Measurements from ENCODE around the gene MYOF. TPM values are rescaled to one million over a fixed set of nuclear protein-coding genes. Genes with fewer than 3 reads are reported as not detected.

MYOF gene
- total and polyA plus RNA-seq, 9 of the 15 experiments (the other 6 are each of a cell fraction or from before 2014, with no cell fraction given): 0.06 to 0.27 TPM; not detected in 7

DNA sequence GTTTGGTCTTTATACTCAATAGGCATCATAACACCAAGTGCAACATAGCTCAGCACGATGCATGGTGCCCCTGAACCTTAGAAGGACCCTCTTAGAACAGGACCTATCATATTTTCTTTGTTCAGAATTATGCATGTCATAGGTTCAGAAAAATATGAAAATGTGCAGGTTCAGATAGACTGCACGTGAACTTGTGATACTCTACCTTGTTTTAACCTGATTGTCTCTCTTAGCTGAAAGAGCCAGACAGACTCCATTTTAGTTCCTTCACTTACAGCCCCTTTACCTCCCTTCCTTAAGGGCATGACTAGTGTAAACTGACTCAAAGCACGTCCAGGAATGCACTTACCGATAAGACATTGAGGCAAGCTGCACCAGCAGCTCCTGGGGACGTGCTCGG, 35.1 kb downstream of the MYOF start (continued):
- TF ChIP-seq CEBPB (tag; IDR thresholded peaks at IDR 0.05): no peak
- no peak for TF ChIP-seq GATAD2A (IDR thresholded peaks at IDR 0.05)
- TF ChIP-seq KDM2B (CRISPR knock-in tag; IDR thresholded peaks at IDR 0.05): no peak
- TF ChIP-seq ZSCAN32 (CRISPR knock-in tag; IDR thresholded peaks at IDR 0.05): no peak
- TF ChIP-seq ZNF121 (CRISPR knock-in tag; conservative IDR thresholded peaks at IDR 0.05): no peak
- TF ChIP-seq DDX20 (tag; IDR thresholded peaks at IDR 0.05; ENCODE audit: low read depth): no peak
- no peak for TF ChIP-seq POLR3A (IDR thresholded peaks at IDR 0.05; ENCODE audit: borderline replicate concordance, extremely low read depth, insufficient read depth, insufficient read length)
- no peak for TF ChIP-seq ZFX (CRISPR knock-in tag; IDR thresholded peaks at IDR 0.05)
- no peak for TF ChIP-seq ZC3H4 (CRISPR knock-in tag; IDR thresholded peaks at IDR 0.05; ENCODE audit: borderline replicate concordance)

DNA sequence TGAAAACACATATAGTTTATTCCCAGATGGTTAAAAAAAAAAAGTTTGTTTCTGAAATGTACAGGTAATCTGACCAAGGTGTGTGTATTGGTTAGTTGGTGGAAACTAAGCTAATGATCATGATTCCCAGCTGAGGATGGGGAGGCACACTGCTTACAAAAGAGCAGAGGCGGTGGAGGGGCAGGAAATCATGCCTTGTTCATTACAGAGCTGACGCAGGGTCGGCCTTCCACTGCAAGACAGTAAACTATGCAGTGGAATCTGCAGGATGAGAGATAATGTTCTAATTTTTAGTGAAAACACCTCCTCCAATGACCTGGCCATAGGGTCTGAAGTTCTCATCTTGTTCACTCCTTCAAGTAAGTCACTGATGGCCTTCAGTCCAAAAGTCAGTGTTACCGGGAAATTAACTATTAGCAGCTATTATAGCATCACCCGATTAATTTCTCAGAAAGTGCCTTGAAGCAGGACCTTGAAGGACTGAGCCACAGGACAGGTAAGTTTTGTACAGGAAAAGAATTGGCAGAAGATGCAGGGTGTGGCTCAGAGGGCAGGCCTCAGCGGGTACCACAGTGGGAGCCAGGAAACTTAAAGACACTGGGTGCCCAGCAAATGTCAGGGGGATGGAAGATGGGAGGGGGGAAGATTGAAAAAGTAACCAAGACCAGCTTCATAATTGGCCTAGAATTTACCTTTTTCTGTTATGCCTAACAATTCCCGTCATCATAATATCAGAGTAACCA, 36.0 kb downstream of the MYOF start:
- WGBS (ENCODE audit: insufficient coverage, low coverage, missing lambda C conversion rate): 10% methylated on average over 7 of the region's 7 CpGs
- H3K27me3 ChIP-seq (ENCODE audit: control insufficient read depth in 2 of 2, insufficient read depth in 2 of 2, low read length in 2 of 2): no peaks in the 10 kb centered on the region; a peak in 2 of 5 replicates
- no peaks in the 10 kb centered on the region for H4K20me1 ChIP-seq (replicated peaks; ENCODE audit: control insufficient read depth, insufficient read depth, low read length)
- ChIA-PET CTCF (ENCODE audit: low intra/inter-chr PET ratio) (no interaction called here), POLR2A (interaction anchor here (1.4 kb wide), 1 partner anchor 12 kb away, joined by 4 read pairs; no protein-coding TSS in a partner anchor)
- H3K36me3 ChIP-seq (ENCODE audit: control insufficient read depth, insufficient read depth, low read length): no peaks in the 10 kb centered on the region
- no peak overlapping the region for H2AFZ ChIP-seq (ENCODE audit: low read depth, low read length)
- no TSS peak for BruUV-seq (replicated peaks)
- intact Hi-C loops (cut with micrococcal nuclease): no loop called here
- FAIRE-seq (no peak), ATAC-seq (no peak), DNase-seq (ENCODE audit: extremely low read depth in 1 of 4, low spot score in 3 of 4) (no peak)
- H3K27ac ChIP-seq (ENCODE audit: extremely low read depth, low read depth, low read length): no peak overlapping the region
- no peaks in the 10 kb centered on the region for H3K9me3 ChIP-seq (replicated peaks; ENCODE audit: control insufficient read depth, insufficient read depth, low read depth, low read length)
- H3K4me1 ChIP-seq (replicated peaks in 1 of 2; ENCODE audit: control insufficient read depth in 2 of 2, insufficient read depth in 2 of 2, low read length in 2 of 2): peaks cover 0 to 2% of the 10 kb centered on the region in 2 experiments; a peak in 1 of 5 replicates
- no peak overlapping the region for H3K9ac ChIP-seq (ENCODE audit: insufficient read depth in 1 of 2, low read depth in 2 of 2, low read length in 2 of 2)
- in situ Hi-C loops (cut with MboI): no loop called here
- H3K79me2 ChIP-seq (ENCODE audit: control insufficient read depth, insufficient read depth, low read length): no peaks in the 10 kb centered on the region
- H3K4me3 ChIP-seq: no peak overlapping the region
- no peak overlapping the region for H3K4me2 ChIP-seq (ENCODE audit: insufficient read depth, low read length)
- no peaks in the 10 kb centered on the region for H3K9me1 ChIP-seq (ENCODE audit: control insufficient read depth, insufficient read depth, low read length)
- TF ChIP-seq E2F5 (CRISPR knock-in tag; IDR thresholded peaks at IDR 0.05): no peak
- no peak for TF ChIP-seq BCOR (IDR thresholded peaks at IDR 0.05)
- TF ChIP-seq TCFL5 (CRISPR knock-in tag; conservative IDR thresholded peaks at IDR 0.05): no peak
- no peak for TF ChIP-seq ZNF133 (CRISPR knock-in tag; IDR thresholded peaks at IDR 0.05)
- TF ChIP-seq, protein P1, sequence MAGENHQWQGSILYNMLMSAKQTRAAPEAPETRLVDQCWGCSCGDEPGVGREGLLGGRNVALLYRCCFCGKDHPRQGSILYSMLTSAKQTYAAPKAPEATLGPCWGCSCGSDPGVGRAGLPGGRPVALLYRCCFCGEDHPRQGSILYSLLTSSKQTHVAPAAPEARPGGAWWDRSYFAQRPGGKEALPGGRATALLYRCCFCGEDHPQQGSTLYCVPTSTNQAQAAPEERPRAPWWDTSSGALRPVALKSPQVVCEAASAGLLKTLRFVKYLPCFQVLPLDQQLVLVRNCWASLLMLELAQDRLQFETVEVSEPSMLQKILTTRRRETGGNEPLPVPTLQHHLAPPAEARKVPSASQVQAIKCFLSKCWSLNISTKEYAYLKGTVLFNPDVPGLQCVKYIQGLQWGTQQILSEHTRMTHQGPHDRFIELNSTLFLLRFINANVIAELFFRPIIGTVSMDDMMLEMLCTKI (IDR thresholded peaks at IDR 0.05; ENCODE audit: partially characterized antibody): no peak
- no peak for TF ChIP-seq ZBTB5 (IDR thresholded peaks at IDR 0.05)

Data from K562 (cell line).